ENCODE data around the gene RAB19.

- no peak for TF ChIP-seq ZNF263 (CRISPR knock-in tag; IDR thresholded peaks at IDR 0.05; ENCODE audit: borderline replicate concordance)
- TF ChIP-seq ELF4 (CRISPR knock-in tag; IDR thresholded peaks at IDR 0.05): no peak
- TF ChIP-seq SRSF9 (IDR thresholded peaks at IDR 0.05; ENCODE audit: borderline replicate concordance, low read depth, low read length): no peak
- TF ChIP-seq CBX2 (IDR thresholded peaks at IDR 0.05; ENCODE audit: insufficient read depth, low read length, poor library complexity, severe bottlenecking): no peak
- no peak for TF ChIP-seq ZNF398 (CRISPR knock-in tag; IDR thresholded peaks at IDR 0.05)
- no peak for TF ChIP-seq EGR1 (conservative IDR thresholded peaks at IDR 0.05)
- no peak for TF ChIP-seq POLR2A (conservative IDR thresholded peaks at IDR 0.05)
These were observed 72.0 kb downstream of the RAB19 start for GRCh38 chr7:140475747-140476333.
